ENCODE data around the gene SNX21. TPM values are rescaled to one million over a fixed set of nuclear protein-coding genes. Genes with fewer than 3 reads are reported as not detected.

SNX21 gene
- total RNA-seq, 2 experiments from 2014 or later = 0.49 to 0.79 TPM

DNA sequence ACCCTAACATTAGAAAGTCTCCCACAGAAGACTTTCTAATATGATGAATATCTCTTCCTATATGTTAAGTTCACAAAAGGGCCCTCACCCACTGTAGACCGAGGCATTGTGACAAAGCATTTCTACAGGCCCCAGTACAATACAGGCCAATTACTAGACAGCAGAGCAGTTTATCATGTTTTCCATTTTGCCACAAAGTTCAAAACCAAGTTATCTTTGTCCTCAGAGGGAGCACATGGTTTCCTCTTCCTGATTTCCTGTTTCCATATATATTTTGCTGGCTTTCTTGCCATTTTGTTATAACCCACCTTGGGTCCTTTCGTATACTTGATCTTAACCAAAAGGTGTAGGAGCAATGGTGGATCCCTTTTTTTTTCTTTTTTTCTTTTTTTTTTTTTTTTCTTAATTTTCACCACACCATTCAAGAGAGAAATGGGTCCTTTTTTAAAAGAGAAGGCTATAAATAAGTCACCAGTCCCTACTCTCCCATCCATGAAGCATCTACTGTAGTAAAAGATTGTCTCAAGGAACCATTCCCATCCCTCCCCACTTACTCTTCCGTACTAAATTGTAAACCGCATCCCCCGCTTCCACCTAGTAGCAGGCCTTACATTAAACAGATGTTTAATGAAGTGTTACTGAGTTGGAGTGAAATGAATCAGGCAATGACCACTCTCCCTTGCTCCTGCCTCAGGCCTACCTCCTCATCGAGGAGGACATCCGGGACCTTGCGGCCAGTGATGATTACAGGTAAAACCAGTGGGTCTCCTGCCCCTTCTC lies 23.2 kb upstream of the SNX21 start:
- Histone ChIP-seq H3K4me3 (ENCODE audit: low read depth, low read length, poor library complexity, severe bottlenecking) (no peak overlapping the region), H3K79me2 (ENCODE audit: insufficient read depth, low read depth, low read length) (peaks cover 24% of the 10 kb centered on the region), H2AFZ (ENCODE audit: low read length) (no peak overlapping the region), H3K4me1 (ENCODE audit: insufficient read depth, low read length, poor library complexity, severe bottlenecking) (peaks cover 12% of the 10 kb centered on the region), H3K27ac (ENCODE audit: low read depth, low read length, poor library complexity, severe bottlenecking) (no peak overlapping the region), H3K36me3 (ENCODE audit: insufficient read depth, low read length) (peaks cover 90% of the 10 kb centered on the region), H3K9me2 (ENCODE audit: insufficient read depth, low read length) (no peaks in the 10 kb centered on the region), H3K4me2 (ENCODE audit: low read length) (no peak overlapping the region), H4K20me1 (ENCODE audit: insufficient read depth, low read length) (no peaks in the 10 kb centered on the region), H3K9me3 (ENCODE audit: low read length) (peaks cover 10% of the 10 kb centered on the region; the same call in 1 of the 2 replicates)
- no peak for DNase-seq (ENCODE audit: low spot score)
- no peak for TF ChIP-seq EZH2phosphoT487 (IDR thresholded peaks at IDR 0.05; ENCODE audit: borderline replicate concordance, low read depth, low read length)
- POLR2A ChIA-PET = no interaction called here
- BruUV-seq (replicated peaks) = no TSS peak
- CTCF ChIA-PET (ENCODE audit: unreplicated experiment) = no interaction called here
- intact Hi-C loops (cut with micrococcal nuclease; ENCODE audit: unreplicated experiment) = loop anchor here (5.0 kb wide), 1 partner anchor 162 kb away; the partner anchor contains the start of gene ZNF335

DNA sequence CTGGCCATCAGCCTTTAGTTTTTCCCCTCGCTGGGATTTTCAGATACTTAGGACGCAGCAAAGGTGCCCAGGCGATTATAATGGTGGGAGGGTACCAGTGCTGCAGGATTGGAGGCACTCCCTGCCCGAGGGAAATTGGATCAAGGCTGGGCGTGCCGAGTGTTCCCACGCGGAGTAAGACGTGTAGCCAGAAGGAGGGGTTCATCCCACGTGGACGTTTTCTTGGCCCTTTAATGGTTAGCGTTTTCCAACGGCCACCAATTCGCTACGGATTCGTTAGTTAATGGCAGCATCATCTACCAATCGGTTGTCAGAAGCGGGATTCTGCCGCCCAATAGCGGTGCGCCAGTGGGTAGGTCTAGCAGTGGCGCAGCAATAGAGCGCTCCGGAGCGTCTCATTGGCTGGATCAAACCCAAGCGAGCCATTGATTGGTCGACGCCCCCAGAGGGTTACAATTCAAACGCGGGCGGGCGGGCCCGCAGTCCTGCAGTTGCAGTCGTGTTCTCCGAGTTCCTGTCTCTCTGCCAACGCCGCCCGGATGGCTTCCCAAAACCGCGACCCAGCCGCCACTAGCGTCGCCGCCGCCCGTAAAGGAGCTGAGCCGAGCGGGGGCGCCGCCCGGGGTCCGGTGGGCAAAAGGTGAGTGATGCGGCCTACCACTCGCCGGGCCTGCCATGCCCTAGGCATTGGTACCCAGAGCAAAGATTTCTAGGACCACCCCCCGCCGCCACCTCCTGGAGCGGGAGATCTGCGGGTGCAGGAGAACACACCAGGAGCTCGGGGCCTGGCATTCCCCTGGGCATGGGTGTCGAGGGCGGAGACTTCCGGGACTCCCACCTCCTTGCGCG lies 21.2 kb upstream of the SNX21 start, which contains the start of gene UBE2C:
UBE2C (plus strand) TSS at position 488 of the 849 bp plus-strand sequence; CDS start at position 540, 52 bp downstream.
- peaks cover 94% of the 10 kb centered on the region for H3K36me3 ChIP-seq (ENCODE audit: insufficient read depth, low read length)
- peak; percentile 99 for DNase-seq (ENCODE audit: low spot score)
- H2AFZ ChIP-seq (ENCODE audit: low read length) = peak within 1 kb of the TSS; percentile 61
- H3K27ac ChIP-seq (ENCODE audit: low read depth, low read length, poor library complexity, severe bottlenecking) = peak within 1 kb of the TSS; percentile 79
- POLR2A ChIA-PET = interaction anchor here (1.1 to 1.3 kb wide), 2 partner anchors 46 to 69 kb away, joined by 4 to 7 read pairs; partner anchors contain the start of gene ZSWIM1
- H3K4me3 ChIP-seq (ENCODE audit: low read depth, low read length, poor library complexity, severe bottlenecking) = peak within 1 kb of the TSS; percentile 82
- peak within 1 kb of the TSS; percentile 65 for H3K4me2 ChIP-seq (ENCODE audit: low read length)
- H3K9me3 ChIP-seq (ENCODE audit: low read length) = peaks cover 10% of the 10 kb centered on the region; the same call in 1 of the 2 replicates
- peaks cover 19% of the 10 kb centered on the region for H3K4me1 ChIP-seq (ENCODE audit: insufficient read depth, low read length, poor library complexity, severe bottlenecking)
- intact Hi-C loops (cut with micrococcal nuclease; ENCODE audit: unreplicated experiment) = loop anchor here (1.0 to 5.0 kb wide), 2 partner anchors 45 to 160 kb away; partner anchors contain the start of genes ACOT8, ZNF335 and ZSWIM3
- peaks cover 28% of the 10 kb centered on the region for H3K79me2 ChIP-seq (ENCODE audit: insufficient read depth, low read depth, low read length)
- H3K9me2 ChIP-seq (ENCODE audit: insufficient read depth, low read length) = no peaks in the 10 kb centered on the region
- CTCF ChIA-PET (ENCODE audit: unreplicated experiment) = interaction anchor here (0.8 to 1.4 kb wide), 2 partner anchors 14 to 158 kb away, joined by 3 to 4 read pairs; no protein-coding TSS in a partner anchor
- TF ChIP-seq EZH2phosphoT487 (IDR thresholded peaks at IDR 0.05; ENCODE audit: borderline replicate concordance, low read depth, low read length) = no peak
- TF ChIP-seq, protein P1, sequence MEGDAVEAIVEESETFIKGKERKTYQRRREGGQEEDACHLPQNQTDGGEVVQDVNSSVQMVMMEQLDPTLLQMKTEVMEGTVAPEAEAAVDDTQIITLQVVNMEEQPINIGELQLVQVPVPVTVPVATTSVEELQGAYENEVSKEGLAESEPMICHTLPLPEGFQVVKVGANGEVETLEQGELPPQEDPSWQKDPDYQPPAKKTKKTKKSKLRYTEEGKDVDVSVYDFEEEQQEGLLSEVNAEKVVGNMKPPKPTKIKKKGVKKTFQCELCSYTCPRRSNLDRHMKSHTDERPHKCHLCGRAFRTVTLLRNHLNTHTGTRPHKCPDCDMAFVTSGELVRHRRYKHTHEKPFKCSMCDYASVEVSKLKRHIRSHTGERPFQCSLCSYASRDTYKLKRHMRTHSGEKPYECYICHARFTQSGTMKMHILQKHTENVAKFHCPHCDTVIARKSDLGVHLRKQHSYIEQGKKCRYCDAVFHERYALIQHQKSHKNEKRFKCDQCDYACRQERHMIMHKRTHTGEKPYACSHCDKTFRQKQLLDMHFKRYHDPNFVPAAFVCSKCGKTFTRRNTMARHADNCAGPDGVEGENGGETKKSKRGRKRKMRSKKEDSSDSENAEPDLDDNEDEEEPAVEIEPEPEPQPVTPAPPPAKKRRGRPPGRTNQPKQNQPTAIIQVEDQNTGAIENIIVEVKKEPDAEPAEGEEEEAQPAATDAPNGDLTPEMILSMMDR (conservative IDR thresholded peaks at IDR 0.05; ENCODE audit: low read length) = no peak
- BruUV-seq (replicated peaks) = no TSS peak
- H4K20me1 ChIP-seq (ENCODE audit: insufficient read depth, low read length) = no peaks in the 10 kb centered on the region

DNA sequence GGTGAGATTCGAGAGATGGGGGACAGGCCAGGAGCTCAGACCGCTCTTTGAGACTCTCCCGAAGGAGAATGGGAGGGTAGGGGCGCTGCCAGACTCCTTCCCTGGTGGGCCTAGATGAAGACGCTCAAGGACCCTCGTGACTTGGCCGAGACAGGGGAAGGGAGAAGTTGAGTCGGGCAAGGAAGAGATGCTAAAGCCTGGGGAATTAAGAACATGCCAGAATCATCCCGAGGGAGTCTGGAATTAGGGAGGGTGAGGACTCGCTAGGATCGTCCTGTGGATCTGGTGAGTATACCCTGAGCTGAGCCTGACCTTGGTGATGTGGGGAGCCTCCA lies 20.6 kb upstream of the SNX21 start:
- no TSS peak for BruUV-seq (replicated peaks)
- H3K9me3 ChIP-seq (ENCODE audit: low read length) = peaks cover 10% of the 10 kb centered on the region; the same call in 1 of the 2 replicates
- peak overlapping the region; percentile 65 for H3K4me2 ChIP-seq (ENCODE audit: low read length)
- peak overlapping the region; percentile 61; the same call in 1 of the 2 replicates for H2AFZ ChIP-seq (ENCODE audit: low read length)
- POLR2A ChIA-PET = interaction anchor here (1.1 to 1.3 kb wide), 2 partner anchors 45 to 68 kb away, joined by 4 to 7 read pairs; partner anchors contain the start of gene ZSWIM1
- H3K79me2 ChIP-seq (ENCODE audit: insufficient read depth, low read depth, low read length) = peaks cover 28% of the 10 kb centered on the region
- H3K9me2 ChIP-seq (ENCODE audit: insufficient read depth, low read length) = no peaks in the 10 kb centered on the region
- no peaks in the 10 kb centered on the region for H4K20me1 ChIP-seq (ENCODE audit: insufficient read depth, low read length)
- H3K36me3 ChIP-seq (ENCODE audit: insufficient read depth, low read length) = peaks cover 94% of the 10 kb centered on the region
- intact Hi-C loops (cut with micrococcal nuclease; ENCODE audit: unreplicated experiment) = loop anchor here (5.0 kb wide), 1 partner anchor 159 kb away; the partner anchor contains the start of gene ZNF335
- H3K4me3 ChIP-seq (ENCODE audit: low read depth, low read length, poor library complexity, severe bottlenecking) = peak overlapping the region; percentile 82
- CTCF ChIA-PET (ENCODE audit: unreplicated experiment) = interaction anchor here (0.8 to 1.4 kb wide), 2 partner anchors 13 to 157 kb away, joined by 3 to 4 read pairs; no protein-coding TSS in a partner anchor
- H3K27ac ChIP-seq (ENCODE audit: low read depth, low read length, poor library complexity, severe bottlenecking) = peak overlapping the region; percentile 79
- peaks cover 19% of the 10 kb centered on the region for H3K4me1 ChIP-seq (ENCODE audit: insufficient read depth, low read length, poor library complexity, severe bottlenecking)
- TF ChIP-seq EZH2phosphoT487 (IDR thresholded peaks at IDR 0.05; ENCODE audit: borderline replicate concordance, low read depth, low read length) = no peak
- TF ChIP-seq, protein P1 (conservative IDR thresholded peaks at IDR 0.05; ENCODE audit: low read length) = no peak
- DNase-seq (ENCODE audit: low spot score) = no peak

All from OCI-LY7 (cell line).